NK-92 (cell line): Measurements from ENCODE around the gene EIF4B.

Source experiments
- DNase-seq: peaks from one replicate; lab custom pipeline; 2025; ENCODE audit not compliant: unreplicated experiment; lab: John Stamatoyannopoulos, UW

EIF4B gene

GRCh38 chr12:53068811-53069585 is 62.7 kb downstream of the EIF4B start:
- no peak for DNase-seq

- no peak for DNase-seq
Observed at GRCh38 chr12:53069621-53070410, 63.6 kb downstream of the EIF4B start.

- no peak for DNase-seq
Observed at GRCh38 chr12:53070877-53071492, 64.7 kb downstream of the EIF4B start.

- DNase-seq = no peak
Observed at GRCh38 chr12:53071591-53072551, 65.6 kb downstream of the EIF4B start.

- DNase-seq = no peak
Observed at GRCh38 chr12:53073881-53074280, 67.6 kb downstream of the EIF4B start.

GRCh38 chr12:53074283-53074998 is 68.2 kb downstream of the EIF4B start:
- DNase-seq = no peak

- DNase-seq = no peak
Observed at GRCh38 chr12:53074999-53075370, 68.7 kb downstream of the EIF4B start.

- DNase-seq = no peak
Observed at GRCh38 chr12:53076461-53076860, 70.2 kb downstream of the EIF4B start.

GRCh38 chr12:53077030-53077429 is 70.8 kb downstream of the EIF4B start:
- DNase-seq = no peak

GRCh38 chr12:53078425-53079225 is 72.4 kb downstream of the EIF4B start:
- DNase-seq = no peak

GRCh38 chr12:53079226-53080117 is 73.2 kb downstream of the EIF4B start, which contains the start of gene SPRYD3:
Gene SPRYD3, minus strand, starts transcription at chr12:53079390. Its CDS starts 57 bp downstream, at chr12:53079333.
- DNase-seq = peak; percentile 74

GRCh38 chr12:53082637-53083175 is 76.5 kb downstream of the EIF4B start:
- DNase-seq = no peak

- no peak for DNase-seq
Observed at GRCh38 chr12:53086361-53086760, 80.1 kb downstream of the EIF4B start.

GRCh38 chr12:53090105-53090504 is 83.8 kb downstream of the EIF4B start:
- DNase-seq = no peak

GRCh38 chr12:53090554-53090953 is 84.3 kb downstream of the EIF4B start:
- no peak for DNase-seq

- DNase-seq = no peak
Observed at GRCh38 chr12:53091756-53092155, 85.5 kb downstream of the EIF4B start.
